Activated naive CD8-positive, alpha-beta T cell treated with anti-CD3 and anti-CD28 coated beads for 36 hours (primary cell): ENCODE results near the gene LPP. TPM values are rescaled to one million over a fixed set of nuclear protein-coding genes. Genes with fewer than 3 reads are reported as not detected.
A peak's percentile ranks its signal among the peaks of the same experiment; 100 is the strongest.

Experiments used
- DNase-seq: peaks from one replicate; pipeline ENCODE4 v3.0.0; 2021
- H3K27ac Mint-ChIP-seq: one replicate; pipeline ENCODE4 v1.8.0; 2022; ENCODE audit warnings: mild to moderate bottlenecking, moderate library complexity, mixed read lengths
- H3K27me3 Mint-ChIP-seq: one replicate; pipeline ENCODE4 v1.8.0; 2022; ENCODE audit warnings: mild to moderate bottlenecking, mixed read lengths
- H3K36me3 Mint-ChIP-seq: one replicate; pipeline ENCODE4 v1.8.0; 2021; ENCODE audit warnings: mild to moderate bottlenecking, mixed read lengths
- H3K4me1 Mint-ChIP-seq: one replicate; pipeline ENCODE4 v1.8.0; 2021; ENCODE audit warnings: mixed read lengths
- H3K4me3 Mint-ChIP-seq: one replicate; pipeline ENCODE4 v1.8.0; 2022; ENCODE audit warnings: mild to moderate bottlenecking, moderate library complexity, mixed read lengths
- H3K9me3 Mint-ChIP-seq: one replicate; pipeline ENCODE4 v1.8.0; 2022; ENCODE audit warnings: mixed read lengths
- total RNA-seq, 2 experiments: library from RNA; stranded (reverse); gene quantifications; one replicate each; pipeline ENCODE4 v1.2.3, GENCODE V29; 2021

Gene LPP
- total RNA-seq, 2 experiments from 2014 or later, result 15.0 to 15.3 TPM

GRCh38 chr3:188342991-188343732 is 189.2 kb downstream of the LPP start:
- DNase-seq, result no peak
- H3K36me3 Mint-ChIP-seq, result peaks cover 16% of the 10 kb centered on the region

GRCh38 chr3:188343894-188344293 is 189.9 kb downstream of the LPP start:
- no peak overlapping the region for H3K27ac Mint-ChIP-seq
- no peaks in the 10 kb centered on the region for H3K27me3 Mint-ChIP-seq
- H3K4me3 Mint-ChIP-seq, result no peak overlapping the region
- peaks cover 15% of the 10 kb centered on the region for H3K36me3 Mint-ChIP-seq
- H3K9me3 Mint-ChIP-seq, result peaks cover 3% of the 10 kb centered on the region
- DNase-seq, result no peak
- peaks cover 31% of the 10 kb centered on the region for H3K4me1 Mint-ChIP-seq

More at GRCh38 chr3:188342991-188343732, 189.2 kb downstream of the LPP start:
- Mint-ChIP-seq H3K4me1 (peaks cover 35% of the 10 kb centered on the region), H3K27ac (no peak overlapping the region), H3K4me3 (no peak overlapping the region), H3K27me3 (no peaks in the 10 kb centered on the region), H3K9me3 (peaks cover 4% of the 10 kb centered on the region)

- Mint-ChIP-seq H3K36me3 (peaks cover 9% of the 10 kb centered on the region), H3K9me3 (peaks cover 2% of the 10 kb centered on the region), H3K27ac (no peak overlapping the region), H3K4me1 (peaks cover 20% of the 10 kb centered on the region), H3K27me3 (no peaks in the 10 kb centered on the region), H3K4me3 (no peak overlapping the region)
- DNase-seq, result no peak
These were observed 191.3 kb downstream of the LPP start for GRCh38 chr3:188345223-188345622.

GRCh38 chr3:188348435-188349244 is 194.7 kb downstream of the LPP start:
- H3K27ac Mint-ChIP-seq, result no peak overlapping the region
- H3K27me3 Mint-ChIP-seq, result no peaks in the 10 kb centered on the region
- no peaks in the 10 kb centered on the region for H3K9me3 Mint-ChIP-seq
- H3K36me3 Mint-ChIP-seq, result peaks cover 8% of the 10 kb centered on the region
- no peak overlapping the region for H3K4me3 Mint-ChIP-seq
- no peak for DNase-seq
- H3K4me1 Mint-ChIP-seq, result peaks cover 11% of the 10 kb centered on the region

- H3K9me3 Mint-ChIP-seq, result no peaks in the 10 kb centered on the region
- no peak for DNase-seq
- H3K4me3 Mint-ChIP-seq, result no peak overlapping the region
These were observed 195.5 kb downstream of the LPP start for GRCh38 chr3:188349351-188349901.

GRCh38 chr3:188349933-188350332 is 196.0 kb downstream of the LPP start:
- peaks cover 19% of the 10 kb centered on the region for H3K4me1 Mint-ChIP-seq
- no peak overlapping the region for H3K27ac Mint-ChIP-seq
- no peaks in the 10 kb centered on the region for H3K27me3 Mint-ChIP-seq
- H3K9me3 Mint-ChIP-seq, result no peaks in the 10 kb centered on the region
- H3K4me3 Mint-ChIP-seq, result no peak overlapping the region
- H3K36me3 Mint-ChIP-seq, result peaks cover 8% of the 10 kb centered on the region
- DNase-seq, result no peak

More at GRCh38 chr3:188349351-188349901, 195.5 kb downstream of the LPP start:
- Mint-ChIP-seq H3K27ac (no peak overlapping the region), H3K36me3 (peaks cover 8% of the 10 kb centered on the region), H3K27me3 (no peaks in the 10 kb centered on the region), H3K4me1 (peaks cover 17% of the 10 kb centered on the region)

GRCh38 chr3:188350961-188351360 is 197.0 kb downstream of the LPP start:
- no peak overlapping the region for H3K27ac Mint-ChIP-seq
- H3K9me3 Mint-ChIP-seq, result no peaks in the 10 kb centered on the region
- peaks cover 17% of the 10 kb centered on the region for H3K4me1 Mint-ChIP-seq
- peaks cover 8% of the 10 kb centered on the region for H3K36me3 Mint-ChIP-seq
- no peaks in the 10 kb centered on the region for H3K27me3 Mint-ChIP-seq
- no peak for DNase-seq
- H3K4me3 Mint-ChIP-seq, result no peak overlapping the region

GRCh38 chr3:188351648-188352047 is 197.7 kb downstream of the LPP start:
- Mint-ChIP-seq H3K36me3 (peaks cover 8% of the 10 kb centered on the region), H3K4me1 (peaks cover 17% of the 10 kb centered on the region), H3K27me3 (no peaks in the 10 kb centered on the region), H3K4me3 (no peak overlapping the region), H3K9me3 (no peaks in the 10 kb centered on the region), H3K27ac (no peak overlapping the region)
- DNase-seq, result no peak

- Mint-ChIP-seq H3K27ac (no peak overlapping the region), H3K36me3 (peaks cover 5% of the 10 kb centered on the region), H3K4me3 (no peak overlapping the region), H3K9me3 (no peaks in the 10 kb centered on the region), H3K27me3 (no peaks in the 10 kb centered on the region), H3K4me1 (peaks cover 17% of the 10 kb centered on the region)
- DNase-seq, result no peak
These were observed 198.4 kb downstream of the LPP start for GRCh38 chr3:188352196-188352927.

GRCh38 chr3:188353426-188353825 is 199.5 kb downstream of the LPP start:
- DNase-seq, result no peak
- Mint-ChIP-seq H3K4me1 (peaks cover 24% of the 10 kb centered on the region), H3K36me3 (peaks cover 3% of the 10 kb centered on the region), H3K27me3 (no peaks in the 10 kb centered on the region), H3K4me3 (no peak overlapping the region), H3K9me3 (no peaks in the 10 kb centered on the region), H3K27ac (no peak overlapping the region)

- peak; percentile 14 for DNase-seq
- Mint-ChIP-seq H3K9me3 (no peaks in the 10 kb centered on the region), H3K27me3 (no peaks in the 10 kb centered on the region), H3K4me3 (peak overlapping the region; percentile 63), H3K36me3 (peaks cover 8% of the 10 kb centered on the region), H3K27ac (peak overlapping the region; percentile 62), H3K4me1 (peaks cover 51% of the 10 kb centered on the region)
These were observed 205.0 kb downstream of the LPP start for GRCh38 chr3:188358787-188359493.

GRCh38 chr3:188360364-188360881 is 206.5 kb downstream of the LPP start:
- no peaks in the 10 kb centered on the region for H3K9me3 Mint-ChIP-seq
- H3K36me3 Mint-ChIP-seq, result peaks cover 8% of the 10 kb centered on the region
- H3K27ac Mint-ChIP-seq, result no peak overlapping the region
- H3K4me3 Mint-ChIP-seq, result no peak overlapping the region
- H3K27me3 Mint-ChIP-seq, result no peaks in the 10 kb centered on the region
- H3K4me1 Mint-ChIP-seq, result peaks cover 47% of the 10 kb centered on the region
- no peak for DNase-seq

GRCh38 chr3:188361888-188362287 is 207.9 kb downstream of the LPP start:
- no peak overlapping the region for H3K4me3 Mint-ChIP-seq
- no peak overlapping the region for H3K27ac Mint-ChIP-seq
- no peak for DNase-seq
- H3K27me3 Mint-ChIP-seq, result no peaks in the 10 kb centered on the region
- peaks cover 47% of the 10 kb centered on the region for H3K4me1 Mint-ChIP-seq
- H3K36me3 Mint-ChIP-seq, result peaks cover 8% of the 10 kb centered on the region
- H3K9me3 Mint-ChIP-seq, result no peaks in the 10 kb centered on the region

- H3K4me3 Mint-ChIP-seq, result no peak overlapping the region
- no peak for DNase-seq
- H3K9me3 Mint-ChIP-seq, result no peaks in the 10 kb centered on the region
- H3K36me3 Mint-ChIP-seq, result peaks cover 8% of the 10 kb centered on the region
- H3K27ac Mint-ChIP-seq, result peak overlapping the region; percentile 43
- no peaks in the 10 kb centered on the region for H3K27me3 Mint-ChIP-seq
- peaks cover 47% of the 10 kb centered on the region for H3K4me1 Mint-ChIP-seq
These were observed 208.5 kb downstream of the LPP start for GRCh38 chr3:188362405-188362831.
